ENCODE measurements around the gene PACSIN2.

- TF ChIP-seq, protein P1, sequence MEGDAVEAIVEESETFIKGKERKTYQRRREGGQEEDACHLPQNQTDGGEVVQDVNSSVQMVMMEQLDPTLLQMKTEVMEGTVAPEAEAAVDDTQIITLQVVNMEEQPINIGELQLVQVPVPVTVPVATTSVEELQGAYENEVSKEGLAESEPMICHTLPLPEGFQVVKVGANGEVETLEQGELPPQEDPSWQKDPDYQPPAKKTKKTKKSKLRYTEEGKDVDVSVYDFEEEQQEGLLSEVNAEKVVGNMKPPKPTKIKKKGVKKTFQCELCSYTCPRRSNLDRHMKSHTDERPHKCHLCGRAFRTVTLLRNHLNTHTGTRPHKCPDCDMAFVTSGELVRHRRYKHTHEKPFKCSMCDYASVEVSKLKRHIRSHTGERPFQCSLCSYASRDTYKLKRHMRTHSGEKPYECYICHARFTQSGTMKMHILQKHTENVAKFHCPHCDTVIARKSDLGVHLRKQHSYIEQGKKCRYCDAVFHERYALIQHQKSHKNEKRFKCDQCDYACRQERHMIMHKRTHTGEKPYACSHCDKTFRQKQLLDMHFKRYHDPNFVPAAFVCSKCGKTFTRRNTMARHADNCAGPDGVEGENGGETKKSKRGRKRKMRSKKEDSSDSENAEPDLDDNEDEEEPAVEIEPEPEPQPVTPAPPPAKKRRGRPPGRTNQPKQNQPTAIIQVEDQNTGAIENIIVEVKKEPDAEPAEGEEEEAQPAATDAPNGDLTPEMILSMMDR (IDR thresholded peaks at IDR 0.05; ENCODE audit: insufficient read depth, low read length) = no peak
- TF ChIP-seq POLR2AphosphoS5 (IDR thresholded peaks at IDR 0.05; ENCODE audit: low read depth) = no peak
- TF ChIP-seq GABPA (IDR thresholded peaks at IDR 0.05; ENCODE audit: low read depth) = no peak
- TF ChIP-seq, protein P2, sequence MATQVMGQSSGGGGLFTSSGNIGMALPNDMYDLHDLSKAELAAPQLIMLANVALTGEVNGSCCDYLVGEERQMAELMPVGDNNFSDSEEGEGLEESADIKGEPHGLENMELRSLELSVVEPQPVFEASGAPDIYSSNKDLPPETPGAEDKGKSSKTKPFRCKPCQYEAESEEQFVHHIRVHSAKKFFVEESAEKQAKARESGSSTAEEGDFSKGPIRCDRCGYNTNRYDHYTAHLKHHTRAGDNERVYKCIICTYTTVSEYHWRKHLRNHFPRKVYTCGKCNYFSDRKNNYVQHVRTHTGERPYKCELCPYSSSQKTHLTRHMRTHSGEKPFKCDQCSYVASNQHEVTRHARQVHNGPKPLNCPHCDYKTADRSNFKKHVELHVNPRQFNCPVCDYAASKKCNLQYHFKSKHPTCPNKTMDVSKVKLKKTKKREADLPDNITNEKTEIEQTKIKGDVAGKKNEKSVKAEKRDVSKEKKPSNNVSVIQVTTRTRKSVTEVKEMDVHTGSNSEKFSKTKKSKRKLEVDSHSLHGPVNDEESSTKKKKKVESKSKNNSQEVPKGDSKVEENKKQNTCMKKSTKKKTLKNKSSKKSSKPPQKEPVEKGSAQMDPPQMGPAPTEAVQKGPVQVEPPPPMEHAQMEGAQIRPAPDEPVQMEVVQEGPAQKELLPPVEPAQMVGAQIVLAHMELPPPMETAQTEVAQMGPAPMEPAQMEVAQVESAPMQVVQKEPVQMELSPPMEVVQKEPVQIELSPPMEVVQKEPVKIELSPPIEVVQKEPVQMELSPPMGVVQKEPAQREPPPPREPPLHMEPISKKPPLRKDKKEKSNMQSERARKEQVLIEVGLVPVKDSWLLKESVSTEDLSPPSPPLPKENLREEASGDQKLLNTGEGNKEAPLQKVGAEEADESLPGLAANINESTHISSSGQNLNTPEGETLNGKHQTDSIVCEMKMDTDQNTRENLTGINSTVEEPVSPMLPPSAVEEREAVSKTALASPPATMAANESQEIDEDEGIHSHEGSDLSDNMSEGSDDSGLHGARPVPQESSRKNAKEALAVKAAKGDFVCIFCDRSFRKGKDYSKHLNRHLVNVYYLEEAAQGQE (IDR thresholded peaks at IDR 0.05; ENCODE audit: insufficient replicate concordance, low read depth) = no peak
Observed at GRCh38 chr22:43050995-43051394, 36.0 kb upstream of the PACSIN2 start.
